ENCODE data around the gene CCDC6.
A peak's percentile ranks its signal among the peaks of the same experiment; 100 is the strongest.

Gene CCDC6

GRCh38 chr10:59864141-59864962, 42.0 kb downstream of the CCDC6 start:
- TF ChIP-seq, protein P1, sequence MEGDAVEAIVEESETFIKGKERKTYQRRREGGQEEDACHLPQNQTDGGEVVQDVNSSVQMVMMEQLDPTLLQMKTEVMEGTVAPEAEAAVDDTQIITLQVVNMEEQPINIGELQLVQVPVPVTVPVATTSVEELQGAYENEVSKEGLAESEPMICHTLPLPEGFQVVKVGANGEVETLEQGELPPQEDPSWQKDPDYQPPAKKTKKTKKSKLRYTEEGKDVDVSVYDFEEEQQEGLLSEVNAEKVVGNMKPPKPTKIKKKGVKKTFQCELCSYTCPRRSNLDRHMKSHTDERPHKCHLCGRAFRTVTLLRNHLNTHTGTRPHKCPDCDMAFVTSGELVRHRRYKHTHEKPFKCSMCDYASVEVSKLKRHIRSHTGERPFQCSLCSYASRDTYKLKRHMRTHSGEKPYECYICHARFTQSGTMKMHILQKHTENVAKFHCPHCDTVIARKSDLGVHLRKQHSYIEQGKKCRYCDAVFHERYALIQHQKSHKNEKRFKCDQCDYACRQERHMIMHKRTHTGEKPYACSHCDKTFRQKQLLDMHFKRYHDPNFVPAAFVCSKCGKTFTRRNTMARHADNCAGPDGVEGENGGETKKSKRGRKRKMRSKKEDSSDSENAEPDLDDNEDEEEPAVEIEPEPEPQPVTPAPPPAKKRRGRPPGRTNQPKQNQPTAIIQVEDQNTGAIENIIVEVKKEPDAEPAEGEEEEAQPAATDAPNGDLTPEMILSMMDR (IDR thresholded peaks at IDR 0.05; ENCODE audit: low read length) = no peak
- TF ChIP-seq EZH2 (IDR thresholded peaks at IDR 0.05; ENCODE audit: borderline replicate concordance, low read length) = no peak
- Histone ChIP-seq H3K9me2 (ENCODE audit: low read depth, low read length) (no peaks in the 10 kb centered on the region), H2AFZ (ENCODE audit: low read length) (no peak overlapping the region), H3K36me3 (ENCODE audit: insufficient read depth, low read length) (peaks cover 21% of the 10 kb centered on the region), H3K4me1 (ENCODE audit: insufficient read depth, low read length, severe bottlenecking) (peaks cover 45% of the 10 kb centered on the region), H3K27ac (ENCODE audit: low read depth, low read length, poor library complexity, severe bottlenecking) (peak overlapping the region; percentile 62), H3K4me2 (ENCODE audit: low read length) (peak overlapping the region; percentile 55), H3K9ac (ENCODE audit: low read length) (peak overlapping the region; percentile 10; the same call in 1 of the 2 replicates), H3K79me2 (ENCODE audit: insufficient read depth, low read length) (peaks cover 93% of the 10 kb centered on the region), H3F3A (ENCODE audit: insufficient read depth, low read length) (no peaks in the 10 kb centered on the region), H3K4me3 (ENCODE audit: low read depth, low read length, poor library complexity, severe bottlenecking) (peak overlapping the region; percentile 5), H4K20me1 (ENCODE audit: insufficient read depth, low read length) (no peaks in the 10 kb centered on the region), H3K9me3 (ENCODE audit: low read length) (peaks cover 10% of the 10 kb centered on the region; the same call in 1 of the 2 replicates), H3K27me3 (ENCODE audit: insufficient read depth, low read length) (no peaks in the 10 kb centered on the region)

DNA sequence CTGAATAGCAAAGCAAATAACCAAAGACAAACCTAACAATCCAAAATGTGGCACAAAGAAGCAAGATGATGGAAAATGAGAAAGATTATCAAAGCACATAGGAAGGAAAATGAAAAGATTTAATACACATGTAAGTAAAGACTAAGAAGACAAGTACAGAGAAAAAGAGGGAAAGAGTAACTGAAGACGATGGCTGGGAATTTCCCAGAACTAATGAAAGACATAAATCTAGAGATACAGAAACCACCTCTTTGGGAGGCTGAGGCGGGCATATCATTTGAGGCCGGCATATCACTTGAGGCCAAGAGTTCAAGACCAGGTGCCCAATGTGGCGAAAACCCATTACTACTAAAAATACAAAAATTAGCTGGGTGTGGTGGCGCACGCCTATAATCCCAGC, 46.8 kb downstream of the CCDC6 start:
- no peaks in the 10 kb centered on the region for H3K9me2 ChIP-seq (ENCODE audit: low read depth, low read length)
- H3K27me3 ChIP-seq (ENCODE audit: insufficient read depth, low read length) = no peaks in the 10 kb centered on the region
- no peaks in the 10 kb centered on the region for H3F3A ChIP-seq (ENCODE audit: insufficient read depth, low read length)
- H3K79me2 ChIP-seq (ENCODE audit: insufficient read depth, low read length) = peaks cover 99% of the 10 kb centered on the region
- no peak overlapping the region for H3K4me2 ChIP-seq (ENCODE audit: low read length)
- H3K4me3 ChIP-seq (ENCODE audit: low read depth, low read length, poor library complexity, severe bottlenecking) = no peak overlapping the region
- no peak overlapping the region for H3K27ac ChIP-seq (ENCODE audit: low read depth, low read length, poor library complexity, severe bottlenecking)
- peaks cover 10% of the 10 kb centered on the region; the same call in 1 of the 2 replicates for H3K9me3 ChIP-seq (ENCODE audit: low read length)
- H3K9ac ChIP-seq (ENCODE audit: low read length) = no peak overlapping the region
- H4K20me1 ChIP-seq (ENCODE audit: insufficient read depth, low read length) = no peaks in the 10 kb centered on the region
- H2AFZ ChIP-seq (ENCODE audit: low read length) = no peak overlapping the region
- peaks cover 15% of the 10 kb centered on the region for H3K4me1 ChIP-seq (ENCODE audit: insufficient read depth, low read length, severe bottlenecking)
- TF ChIP-seq, protein P1 (IDR thresholded peaks at IDR 0.05; ENCODE audit: low read length) = no peak
- no peak for TF ChIP-seq EZH2 (IDR thresholded peaks at IDR 0.05; ENCODE audit: borderline replicate concordance, low read length)
- peaks cover 26% of the 10 kb centered on the region for H3K36me3 ChIP-seq (ENCODE audit: insufficient read depth, low read length)

DNA sequence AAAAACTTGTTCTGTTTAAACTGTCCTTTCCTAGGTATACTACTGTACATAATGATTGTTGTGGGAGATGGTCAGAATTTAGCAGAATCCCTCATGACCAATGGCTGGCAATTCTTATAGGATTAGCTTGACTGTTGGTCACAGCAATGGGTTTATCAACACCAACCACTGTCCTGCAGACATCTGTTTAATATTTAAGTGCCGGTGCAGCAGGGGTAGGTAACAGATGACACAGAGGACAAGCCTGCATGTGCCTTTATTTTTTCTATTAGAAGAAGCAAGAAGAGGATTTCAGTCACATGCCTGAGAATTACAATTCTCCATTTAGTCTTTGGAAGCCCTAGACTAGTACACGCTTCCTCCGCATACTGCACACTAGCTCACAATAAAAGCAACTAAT, 48.4 kb downstream of the CCDC6 start:
- Histone ChIP-seq H3K9ac (ENCODE audit: low read length) (no peak overlapping the region), H3K4me1 (ENCODE audit: insufficient read depth, low read length, severe bottlenecking) (peaks cover 19% of the 10 kb centered on the region), H3K9me3 (ENCODE audit: low read length) (peaks cover 10% of the 10 kb centered on the region; the same call in 1 of the 2 replicates), H3K4me2 (ENCODE audit: low read length) (no peak overlapping the region), H2AFZ (ENCODE audit: low read length) (no peak overlapping the region), H3K27ac (ENCODE audit: low read depth, low read length, poor library complexity, severe bottlenecking) (no peak overlapping the region), H3K9me2 (ENCODE audit: low read depth, low read length) (no peaks in the 10 kb centered on the region), H3K27me3 (ENCODE audit: insufficient read depth, low read length) (no peaks in the 10 kb centered on the region), H3F3A (ENCODE audit: insufficient read depth, low read length) (no peaks in the 10 kb centered on the region), H4K20me1 (ENCODE audit: insufficient read depth, low read length) (no peaks in the 10 kb centered on the region), H3K36me3 (ENCODE audit: insufficient read depth, low read length) (peaks cover 28% of the 10 kb centered on the region), H3K79me2 (ENCODE audit: insufficient read depth, low read length) (peaks cover 94% of the 10 kb centered on the region), H3K4me3 (ENCODE audit: low read depth, low read length, poor library complexity, severe bottlenecking) (no peak overlapping the region)
- TF ChIP-seq, protein P1 (IDR thresholded peaks at IDR 0.05; ENCODE audit: low read length) = no peak
- no peak for TF ChIP-seq EZH2 (IDR thresholded peaks at IDR 0.05; ENCODE audit: borderline replicate concordance, low read length)

Measured in OCI-LY1 (cell line).